RWPE2 (cell line): Measurements from ENCODE around the gene MOK.
A peak's percentile ranks its signal among the peaks of the same experiment; 100 is the strongest.

Source experiments
- ATAC-seq: fragments of 200-7000 bp; cut with Tn5 transposase; 3 replicates; pipeline ENCODE4 v1.9.1; 2021; ENCODE audit warnings: low read depth
- DNase-seq: peaks from one replicate; pipeline ENCODE4 v3.0.0-alpha.2; 2020; ENCODE audit warnings: low spot score
- H3K27ac ChIP-seq: fragments of 450-650 bp; 2 replicates; pipeline ENCODE4 v1.5.1; 2017; ENCODE audit warnings: mild to moderate bottlenecking; ENCODE audit not compliant: poor library complexity, severe bottlenecking
- H3K27me3 ChIP-seq: fragments of 250-450 bp; sonication (Bioruptor Pico); 2 replicates; pipeline ENCODE4 v1.5.1; 2021; ENCODE audit warnings: mild to moderate bottlenecking, moderate library complexity; ENCODE audit not compliant: insufficient read depth, poor library complexity, severe bottlenecking
- H3K36me3 ChIP-seq: fragments of 250-450 bp; sonication (Bioruptor Pico); 2 replicates; pipeline ENCODE4 v1.5.1; 2020; ENCODE audit warnings: low read depth, mild to moderate bottlenecking, moderate library complexity
- H3K4me1 ChIP-seq: fragments of 250-450 bp; sonication (Bioruptor Pico); 2 replicates; pipeline ENCODE4 v1.5.1; 2021; ENCODE audit warnings: mild to moderate bottlenecking, moderate library complexity; ENCODE audit not compliant: insufficient read depth, poor library complexity, severe bottlenecking
- H3K4me3 ChIP-seq: fragments of 250-450 bp; sonication (Bioruptor Pico); 2 replicates; pipeline ENCODE4 v1.5.1; 2021; ENCODE audit warnings: mild to moderate bottlenecking, moderate library complexity; ENCODE audit not compliant: severe bottlenecking
- H3K9me3 ChIP-seq: fragments of 250-450 bp; sonication (Bioruptor Pico); 2 replicates; pipeline ENCODE4 v1.5.1; 2021; ENCODE audit warnings: mild to moderate bottlenecking, moderate library complexity; ENCODE audit not compliant: severe bottlenecking
- CTCF ChIP-seq: fragments of 450-650 bp; IDR thresholded peaks from one replicate; pipeline ENCODE4 v1.5.1; 2017; ENCODE audit warnings: mild to moderate bottlenecking, moderate library complexity; ENCODE audit not compliant: poor library complexity, severe bottlenecking

MOK gene

GRCh38 chr14:102222751-102223150 is 82.2 kb downstream of the MOK start:
- Histone ChIP-seq H3K27me3 (no peaks in the 10 kb centered on the region), H3K27ac (no peak overlapping the region), H3K9me3 (no peaks in the 10 kb centered on the region), H3K36me3 (peaks cover 11% of the 10 kb centered on the region; the same call in 1 of the 2 replicates), H3K4me3 (no peak overlapping the region), H3K4me1 (peaks cover 13% of the 10 kb centered on the region)
- ATAC-seq (no peak), DNase-seq (no peak)
- TF ChIP-seq CTCF, result no peak

GRCh38 chr14:102222009-102222575 is 82.9 kb downstream of the MOK start:
- DNase-seq (no peak), ATAC-seq (no peak)
- no peak overlapping the region for H3K4me3 ChIP-seq
- H3K36me3 ChIP-seq, result peaks cover 11% of the 10 kb centered on the region; the same call in 1 of the 2 replicates
- TF ChIP-seq CTCF, result no peak
- no peak overlapping the region for H3K27ac ChIP-seq
- H3K9me3 ChIP-seq, result no peaks in the 10 kb centered on the region
- H3K27me3 ChIP-seq, result no peaks in the 10 kb centered on the region
- peaks cover 13% of the 10 kb centered on the region for H3K4me1 ChIP-seq

GRCh38 chr14:102221026-102221425 is 83.9 kb downstream of the MOK start:
- H3K4me3 ChIP-seq, result no peak overlapping the region
- ATAC-seq (peak; percentile 69), DNase-seq (no peak)
- no peaks in the 10 kb centered on the region for H3K9me3 ChIP-seq
- peaks cover 11% of the 10 kb centered on the region; the same call in 1 of the 2 replicates for H3K36me3 ChIP-seq
- peaks cover 13% of the 10 kb centered on the region for H3K4me1 ChIP-seq
- no peak for TF ChIP-seq CTCF
- no peaks in the 10 kb centered on the region for H3K27me3 ChIP-seq
- peak overlapping the region; percentile 39 for H3K27ac ChIP-seq

- ATAC-seq (no peak), DNase-seq (no peak)
- H3K27ac ChIP-seq, result no peak overlapping the region
- no peaks in the 10 kb centered on the region for H3K9me3 ChIP-seq
- no peak for TF ChIP-seq CTCF
- H3K4me1 ChIP-seq, result peaks cover 13% of the 10 kb centered on the region
- H3K36me3 ChIP-seq, result peaks cover 10% of the 10 kb centered on the region; the same call in 1 of the 2 replicates
- no peak overlapping the region for H3K4me3 ChIP-seq
- H3K27me3 ChIP-seq, result no peaks in the 10 kb centered on the region
Measured at GRCh38 chr14:102220031-102220430, 84.9 kb downstream of the MOK start.

GRCh38 chr14:102219316-102219715 is 85.6 kb downstream of the MOK start:
- Histone ChIP-seq H3K9me3 (no peaks in the 10 kb centered on the region), H3K27ac (no peak overlapping the region), H3K4me3 (no peak overlapping the region), H3K27me3 (no peaks in the 10 kb centered on the region), H3K36me3 (peaks cover 11% of the 10 kb centered on the region), H3K4me1 (peaks cover 13% of the 10 kb centered on the region)
- no peak for TF ChIP-seq CTCF
- no peak for ATAC-seq
- no peak for DNase-seq
